ENCODE measurements around the gene PTEN. TPM values are rescaled to one million over a fixed set of nuclear protein-coding genes. Genes with fewer than 3 reads are reported as not detected.

Gene PTEN
- 100 to 1,000 TPM; 119 to 165 TPM for total RNA-seq
- polyA plus RNA-seq: 10 to 100 TPM; 26.8 to 35.4 TPM
- long read RNA-seq, donor 1, full-length matches to known transcripts: 10 of 19 reads
- long read RNA-seq, donor 1, partial matches to known transcripts: 2 of 19 reads
- long read RNA-seq, donor 1, other reads (novel, unspliced or antisense): 7 of 19 reads
- long read RNA-seq, donor 2, full-length matches to known transcripts: 55 of 87 reads
- long read RNA-seq, donor 2, partial matches to known transcripts: 1 of 87 reads
- long read RNA-seq, donor 2, other reads (novel, unspliced or antisense): 31 of 87 reads

DNA sequence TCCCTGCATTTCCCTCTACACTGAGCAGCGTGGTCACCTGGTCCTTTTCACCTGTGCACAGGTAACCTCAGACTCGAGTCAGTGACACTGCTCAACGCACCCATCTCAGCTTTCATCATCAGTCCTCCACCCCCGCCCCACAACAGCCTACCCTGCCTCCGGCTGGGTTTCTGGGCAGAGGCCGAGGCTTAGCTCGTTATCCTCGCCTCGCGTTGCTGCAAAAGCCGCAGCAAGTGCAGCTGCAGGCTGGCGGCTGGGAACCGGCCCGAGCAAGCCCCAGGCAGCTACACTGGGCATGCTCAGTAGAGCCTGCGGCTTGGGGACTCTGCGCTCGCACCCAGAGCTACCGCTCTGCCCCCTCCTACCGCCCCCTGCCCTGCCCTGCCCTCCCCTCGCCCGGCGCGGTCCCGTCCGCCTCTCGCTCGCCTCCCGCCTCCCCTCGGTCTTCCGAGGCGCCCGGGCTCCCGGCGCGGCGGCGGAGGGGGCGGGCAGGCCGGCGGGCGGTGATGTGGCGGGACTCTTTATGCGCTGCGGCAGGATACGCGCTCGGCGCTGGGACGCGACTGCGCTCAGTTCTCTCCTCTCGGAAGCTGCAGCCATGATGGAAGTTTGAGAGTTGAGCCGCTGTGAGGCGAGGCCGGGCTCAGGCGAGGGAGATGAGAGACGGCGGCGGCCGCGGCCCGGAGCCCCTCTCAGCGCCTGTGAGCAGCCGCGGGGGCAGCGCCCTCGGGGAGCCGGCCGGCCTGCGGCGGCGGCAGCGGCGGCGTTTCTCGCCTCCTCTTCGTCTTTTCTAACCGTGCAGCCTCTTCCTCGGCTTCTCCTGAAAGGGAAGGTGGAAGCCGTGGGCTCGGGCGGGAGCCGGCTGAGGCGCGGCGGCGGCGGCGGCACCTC, at the start of gene PTEN, which contains the start of gene KLLN:
PTEN (plus strand) TSS at position 573 of the 891 bp plus-strand sequence. CDS start 845 bp downstream, outside the sequence.
KLLN (minus strand) TSS at position 481 of the 891 bp plus-strand sequence. CDS start 1,046 bp downstream, outside the sequence.
- no peaks in the 10 kb centered on the region for H3K9me3 ChIP-seq (ENCODE audit: control insufficient read depth, low read length)
- no peaks in the 10 kb centered on the region for H3K4me1 ChIP-seq (ENCODE audit: control insufficient read depth in 1 of 2, insufficient read depth in 2 of 2, low read length in 2 of 2)
- peak within 1 kb of the TSS; percentile 94 to 99 for H3K4me3 ChIP-seq (ENCODE audit: low read length in 2 of 2)
- WGBS, 2 donors: 0% methylated on average over 76 to 89 of the region's 89 CpGs
- H3K27ac ChIP-seq (ENCODE audit: low read depth in 1 of 2, low read length in 2 of 2): peak within 1 kb of the TSS; percentile 83 to 96
- H3K27me3 ChIP-seq (ENCODE audit: control insufficient read depth in 1 of 2, insufficient read depth in 2 of 2, low read length in 1 of 2): no peaks in the 10 kb centered on the region
- no peaks in the 10 kb centered on the region for H3K36me3 ChIP-seq (ENCODE audit: control insufficient read depth in 1 of 2, insufficient read depth in 2 of 2, low read length in 1 of 2)
- intact Hi-C loops (cut with DNase I): loop anchor here (2.0 to 10.0 kb wide), 7 partner anchors 62 to 402 kb away; no protein-coding TSS in a partner anchor
- DNase-seq (peak; percentile 94 to 96), ATAC-seq (ENCODE audit: low FRiP score) (peak; percentile 86)

DNA sequence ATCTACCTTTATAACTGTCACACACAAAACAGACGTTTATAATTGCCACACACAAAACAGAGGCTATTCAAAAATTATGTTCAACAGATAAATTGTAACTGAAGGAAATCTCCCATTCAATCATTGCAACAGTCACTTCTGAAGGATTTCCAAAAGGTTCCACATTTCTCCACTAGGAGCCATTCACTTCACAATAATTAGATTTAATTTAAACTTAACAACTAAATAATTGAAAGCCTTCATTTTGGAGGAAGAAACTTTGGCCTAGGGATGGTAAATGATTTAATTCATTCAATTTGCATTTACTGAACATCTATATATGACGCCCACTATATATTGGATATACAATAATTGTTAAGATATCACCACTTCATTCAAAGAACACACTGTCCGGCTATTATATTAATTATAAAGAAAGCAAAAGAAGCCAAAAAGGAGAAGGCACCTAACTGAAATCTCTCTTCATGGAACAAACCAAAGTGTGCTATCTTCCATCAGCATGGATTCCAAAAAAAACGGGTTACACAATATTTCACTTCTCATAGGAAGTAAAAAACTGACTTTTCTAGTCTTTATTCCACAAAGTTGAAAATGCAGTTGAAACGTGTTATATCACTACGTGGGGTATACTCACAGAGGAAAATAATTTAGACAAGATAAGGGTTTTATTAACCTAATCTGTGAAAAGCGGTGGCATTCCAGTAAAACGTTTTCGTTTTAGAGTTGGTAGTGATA, 47.1 kb upstream of the PTEN start:
- no peaks in the 10 kb centered on the region for H3K27me3 ChIP-seq (ENCODE audit: control insufficient read depth in 1 of 2, insufficient read depth in 2 of 2, low read length in 1 of 2)
- H3K36me3 ChIP-seq (ENCODE audit: control insufficient read depth in 1 of 2, insufficient read depth in 2 of 2, low read length in 1 of 2): no peaks in the 10 kb centered on the region
- intact Hi-C loops (cut with DNase I): no loop called here
- 73 to 78% methylated on average over 9 of the region's 9 CpGs for WGBS, 2 donors
- H3K9me3 ChIP-seq (ENCODE audit: control insufficient read depth, low read length): no peaks in the 10 kb centered on the region
- H3K4me3 ChIP-seq (ENCODE audit: low read length in 2 of 2): no peak overlapping the region
- ATAC-seq (ENCODE audit: low FRiP score) (no peak), DNase-seq (no peak)
- no peak overlapping the region for H3K27ac ChIP-seq (ENCODE audit: low read depth in 1 of 2, low read length in 2 of 2)
- H3K4me1 ChIP-seq (ENCODE audit: control insufficient read depth in 1 of 2, insufficient read depth in 2 of 2, low read length in 2 of 2): peaks cover 0 to 3% of the 10 kb centered on the region in 2 donors

DNA sequence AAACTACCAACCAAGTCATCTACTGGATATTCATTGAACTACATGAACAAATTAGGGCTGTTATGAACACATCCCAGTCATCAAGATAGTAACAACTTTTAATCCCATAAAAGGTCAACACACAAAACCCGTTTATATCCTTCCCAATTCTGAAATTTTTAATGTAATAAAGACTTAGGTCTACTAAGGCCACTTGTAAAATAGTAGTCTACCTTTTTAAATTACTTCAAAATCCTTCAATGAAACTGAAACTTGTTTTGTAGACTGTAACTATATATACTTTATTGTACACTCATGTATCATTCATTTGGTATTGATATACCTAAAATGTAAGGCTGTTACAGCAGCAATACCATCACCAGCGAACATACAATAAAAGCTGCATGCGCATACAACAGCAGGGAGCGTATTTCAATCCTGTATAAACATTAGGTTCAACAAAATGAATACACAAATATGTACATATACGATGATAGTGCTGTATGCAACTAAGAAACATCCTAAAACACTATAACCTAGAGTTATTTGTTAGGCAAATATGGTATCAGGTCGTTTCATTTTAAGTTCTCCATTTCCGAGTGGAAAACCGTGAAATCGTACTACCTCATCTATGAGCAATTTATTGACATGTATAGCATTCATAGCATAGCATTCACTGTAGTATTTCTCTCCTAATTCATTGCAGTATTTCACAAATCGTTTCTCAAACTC, 46.4 kb upstream of the PTEN start:
- no peaks in the 10 kb centered on the region for H3K36me3 ChIP-seq (ENCODE audit: control insufficient read depth in 1 of 2, insufficient read depth in 2 of 2, low read length in 1 of 2)
- H3K27ac ChIP-seq (ENCODE audit: low read depth in 1 of 2, low read length in 2 of 2): no peak overlapping the region
- intact Hi-C loops (cut with DNase I): no loop called here
- H3K27me3 ChIP-seq (ENCODE audit: control insufficient read depth in 1 of 2, insufficient read depth in 2 of 2, low read length in 1 of 2): no peaks in the 10 kb centered on the region
- ATAC-seq (ENCODE audit: low FRiP score): no peak
- DNase-seq: no peak
- H3K4me3 ChIP-seq (ENCODE audit: low read length in 2 of 2): peak overlapping the region; percentile 62 to 65
- 30 to 32% methylated on average over 10 of the region's 10 CpGs for WGBS, 2 donors
- no peaks in the 10 kb centered on the region for H3K9me3 ChIP-seq (ENCODE audit: control insufficient read depth, low read length)
- peaks cover 0 to 3% of the 10 kb centered on the region in 2 donors for H3K4me1 ChIP-seq (ENCODE audit: control insufficient read depth in 1 of 2, insufficient read depth in 2 of 2, low read length in 2 of 2)

DNA sequence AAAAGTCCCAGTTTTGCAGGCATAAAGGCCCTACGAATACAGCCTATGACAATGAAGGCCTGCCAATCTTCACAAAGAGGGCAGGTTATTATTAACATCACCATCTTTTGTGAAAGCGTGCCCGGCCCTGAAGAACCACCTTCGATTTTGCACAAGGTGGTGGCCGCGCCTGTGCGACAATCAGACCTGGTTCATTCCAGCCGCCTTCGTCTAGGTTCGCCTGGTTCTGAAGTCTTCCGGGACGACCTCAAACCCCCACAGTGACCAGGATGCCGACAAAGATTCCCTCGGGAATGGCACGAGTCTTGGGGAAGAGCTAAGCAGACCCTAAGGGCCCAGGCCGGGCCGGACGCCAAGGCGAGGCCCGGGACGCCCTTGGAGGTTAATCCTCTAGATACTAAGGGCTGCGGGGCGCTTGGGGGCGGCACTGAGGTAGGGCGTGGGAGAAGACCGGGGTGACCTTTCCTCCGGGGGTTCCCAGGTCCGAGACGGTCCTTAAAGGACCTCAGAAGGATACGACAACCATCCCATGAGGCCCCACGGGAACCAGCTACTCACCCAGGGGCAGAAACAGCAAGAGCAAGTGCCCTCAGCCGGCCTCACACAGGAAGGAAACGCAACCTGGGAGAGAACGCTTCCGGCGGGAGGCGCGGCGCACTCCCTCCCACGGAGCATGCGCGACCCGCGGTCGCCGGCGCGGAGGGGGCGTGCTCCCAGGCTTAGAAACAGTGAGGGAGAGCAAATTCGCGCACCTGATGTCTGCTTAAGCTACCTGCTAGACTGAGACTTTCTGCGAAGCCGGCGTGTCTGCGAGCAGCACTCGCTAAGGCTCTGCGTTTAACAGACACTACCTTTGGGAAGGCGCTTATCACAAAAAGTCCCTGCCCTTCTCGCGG, 45.6 kb upstream of the PTEN start, which contains the start of gene ATAD1:
ATAD1 (minus strand) TSS at position 618 of the 896 bp plus-strand sequence. CDS start 3,627 bp downstream, outside the sequence.
- H3K4me3 ChIP-seq (ENCODE audit: low read length in 2 of 2): peak within 1 kb of the TSS; percentile 62 to 65
- 0% methylated on average over 60 of the region's 60 CpGs for WGBS, 2 donors
- no peaks in the 10 kb centered on the region for H3K36me3 ChIP-seq (ENCODE audit: control insufficient read depth in 1 of 2, insufficient read depth in 2 of 2, low read length in 1 of 2)
- DNase-seq: peak; percentile 86 to 94
- intact Hi-C loops (cut with DNase I): no loop called here
- peak within 1 kb of the TSS in 1 of 2 donors; percentile 14 for H3K27ac ChIP-seq (ENCODE audit: low read depth in 1 of 2, low read length in 2 of 2)
- no peaks in the 10 kb centered on the region for H3K27me3 ChIP-seq (ENCODE audit: control insufficient read depth in 1 of 2, insufficient read depth in 2 of 2, low read length in 1 of 2)
- ATAC-seq (ENCODE audit: low FRiP score): peak; percentile 96
- peaks cover 0 to 3% of the 10 kb centered on the region in 2 donors for H3K4me1 ChIP-seq (ENCODE audit: control insufficient read depth in 1 of 2, insufficient read depth in 2 of 2, low read length in 2 of 2)
- H3K9me3 ChIP-seq (ENCODE audit: control insufficient read depth, low read length): no peaks in the 10 kb centered on the region

DNA sequence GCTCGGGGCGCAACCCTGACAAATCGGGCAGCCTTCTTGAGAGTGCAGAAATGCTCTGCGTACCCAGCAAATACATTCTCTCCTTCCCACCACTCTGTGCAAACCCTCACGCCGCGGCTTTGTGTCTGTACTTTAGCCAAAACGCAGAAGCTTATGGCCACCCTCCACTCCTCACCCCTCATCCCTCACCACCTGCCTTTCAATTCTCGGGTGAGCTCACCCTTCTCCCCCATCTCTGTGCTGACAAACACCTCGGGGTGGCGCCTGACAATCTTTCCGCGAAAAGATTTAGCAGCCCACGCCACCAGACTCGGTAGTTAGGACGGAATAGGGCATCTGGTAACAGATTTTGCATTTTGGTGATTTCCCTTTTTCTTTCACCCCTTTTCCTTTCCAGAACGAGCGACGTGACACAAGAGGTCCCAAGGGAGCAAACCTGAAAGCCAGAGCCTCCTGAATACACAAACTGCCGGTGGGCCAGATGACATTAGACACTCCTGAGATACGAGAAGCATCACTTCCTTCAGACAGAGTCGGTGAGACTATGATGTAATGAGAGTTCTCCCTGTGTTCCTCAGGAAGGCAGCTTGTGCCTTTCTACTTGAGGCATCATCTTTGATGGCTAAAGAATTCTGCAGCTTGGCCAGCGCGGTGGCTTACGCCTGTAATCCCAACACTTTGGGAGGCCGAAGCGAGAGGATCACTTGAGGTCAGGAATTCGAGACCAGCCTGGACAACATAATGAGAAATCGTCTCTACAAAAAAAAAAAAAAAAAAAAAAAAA, 44.7 kb upstream of the PTEN start:
- DNase-seq: peak in 1 of 2 donors; percentile 51
- 12 to 14% methylated on average over 29 of the region's 29 CpGs for WGBS, 2 donors
- intact Hi-C loops (cut with DNase I): no loop called here
- no peaks in the 10 kb centered on the region for H3K9me3 ChIP-seq (ENCODE audit: control insufficient read depth, low read length)
- H3K27ac ChIP-seq (ENCODE audit: low read depth in 1 of 2, low read length in 2 of 2): peak overlapping the region in 1 of 2 donors; percentile 14
- no peaks in the 10 kb centered on the region for H3K27me3 ChIP-seq (ENCODE audit: control insufficient read depth in 1 of 2, insufficient read depth in 2 of 2, low read length in 1 of 2)
- ATAC-seq (ENCODE audit: low FRiP score): peak; percentile 66
- peaks cover 0 to 3% of the 10 kb centered on the region in 2 donors for H3K4me1 ChIP-seq (ENCODE audit: control insufficient read depth in 1 of 2, insufficient read depth in 2 of 2, low read length in 2 of 2)
- peak overlapping the region; percentile 55 to 65 for H3K4me3 ChIP-seq (ENCODE audit: low read length in 2 of 2)
- H3K36me3 ChIP-seq (ENCODE audit: control insufficient read depth in 1 of 2, insufficient read depth in 2 of 2, low read length in 1 of 2): no peaks in the 10 kb centered on the region

DNA sequence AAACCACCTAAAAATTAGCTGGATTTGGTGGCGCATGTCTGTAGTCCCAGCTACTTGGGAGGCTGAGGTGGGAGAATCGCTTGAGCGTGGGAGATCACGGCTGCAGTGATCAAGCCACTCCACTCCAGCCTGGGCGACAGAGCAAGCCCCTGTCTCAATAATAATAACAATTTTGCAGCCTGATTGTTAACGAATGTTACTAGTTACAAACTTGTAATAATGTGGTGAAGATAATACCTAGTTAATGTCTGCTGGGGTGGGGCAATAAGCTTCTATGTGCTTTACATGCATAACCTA, 44.2 kb upstream of the PTEN start:
- H3K27me3 ChIP-seq (ENCODE audit: control insufficient read depth in 1 of 2, insufficient read depth in 2 of 2, low read length in 1 of 2): no peaks in the 10 kb centered on the region
- no peaks in the 10 kb centered on the region for H3K9me3 ChIP-seq (ENCODE audit: control insufficient read depth, low read length)
- intact Hi-C loops (cut with DNase I): no loop called here
- no peak overlapping the region for H3K4me3 ChIP-seq (ENCODE audit: low read length in 2 of 2)
- DNase-seq (no peak), ATAC-seq (ENCODE audit: low FRiP score) (no peak)
- H3K27ac ChIP-seq (ENCODE audit: low read depth in 1 of 2, low read length in 2 of 2): no peak overlapping the region
- WGBS, 2 donors: 84 to 91% methylated on average over 6 of the region's 6 CpGs
- no peaks in the 10 kb centered on the region for H3K36me3 ChIP-seq (ENCODE audit: control insufficient read depth in 1 of 2, insufficient read depth in 2 of 2, low read length in 1 of 2)
- peaks cover 0 to 3% of the 10 kb centered on the region in 2 donors for H3K4me1 ChIP-seq (ENCODE audit: control insufficient read depth in 1 of 2, insufficient read depth in 2 of 2, low read length in 2 of 2)

DNA sequence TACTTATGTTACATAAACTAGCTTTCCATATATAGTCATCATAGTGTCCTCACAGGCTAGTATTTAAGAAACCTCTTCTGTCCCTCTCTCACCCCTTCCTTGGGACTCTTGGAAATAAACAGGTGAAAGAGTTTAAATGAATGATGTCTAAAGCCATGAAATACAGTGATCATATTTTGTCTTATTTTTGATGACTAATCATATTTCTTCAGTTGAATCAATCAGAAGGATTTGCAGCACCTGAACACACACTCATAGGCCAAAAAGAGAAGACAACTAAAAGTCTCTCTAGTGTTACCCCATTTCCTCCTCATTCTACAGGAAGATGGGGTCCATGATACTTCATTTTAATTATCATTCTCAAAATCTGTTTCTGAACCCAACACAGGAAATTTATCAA, 36.8 kb upstream of the PTEN start:
- intact Hi-C loops (cut with DNase I): no loop called here
- Histone ChIP-seq H3K4me3 (ENCODE audit: low read length in 2 of 2) (no peak overlapping the region), H3K27me3 (ENCODE audit: control insufficient read depth in 1 of 2, insufficient read depth in 2 of 2, low read length in 1 of 2) (no peaks in the 10 kb centered on the region), H3K27ac (ENCODE audit: low read depth in 1 of 2, low read length in 2 of 2) (no peak overlapping the region), H3K4me1 (ENCODE audit: control insufficient read depth in 1 of 2, insufficient read depth in 2 of 2, low read length in 2 of 2) (no peaks in the 10 kb centered on the region), H3K9me3 (ENCODE audit: control insufficient read depth, low read length) (no peaks in the 10 kb centered on the region), H3K36me3 (ENCODE audit: control insufficient read depth in 1 of 2, insufficient read depth in 2 of 2, low read length in 1 of 2) (no peaks in the 10 kb centered on the region)
- DNase-seq: no peak
- no peak for ATAC-seq (ENCODE audit: low FRiP score)
